ENCODE measurements around the gene GPA33.

Gene GPA33

GRCh38 chr1:167090314-167090942 lies at the start of gene GPA33:
GPA33 (minus strand) TSS chr1:167090377; CDS start chr1:167090287, 90 bp downstream.
- Mint-ChIP-seq H3K9me3 (no peaks in the 10 kb centered on the region), H3K4me3 (peak within 1 kb of the TSS; percentile 32 to 34), H3K4me1 (peaks cover 32% of the 10 kb centered on the region), H3K27me3 (no peaks in the 10 kb centered on the region), H3K27ac (peak within 1 kb of the TSS; percentile 98)
- ATAC-seq (peak; percentile 78), DNase-seq (peak in 1 of 2 donors; percentile 13)

- DNase-seq = no peak
- no peak overlapping the region for H3K27ac Mint-ChIP-seq
Measured at GRCh38 chr1:167138703-167139102, 48.5 kb upstream of the GPA33 start.

GRCh38 chr1:167137793-167138510 lies 47.8 kb upstream of the GPA33 start:
- Mint-ChIP-seq H3K27ac (no peak overlapping the region), H3K4me1 (no peaks in the 10 kb centered on the region), H3K4me3 (no peak overlapping the region), H3K9me3 (no peaks in the 10 kb centered on the region), H3K27me3 (peaks cover 8% of the 10 kb centered on the region)
- no peak for ATAC-seq
- no peak for DNase-seq

More at GRCh38 chr1:167138703-167139102, 48.5 kb upstream of the GPA33 start:
- peaks cover 0 to 2% of the 10 kb centered on the region in 2 donors for H3K9me3 Mint-ChIP-seq
- no peaks in the 10 kb centered on the region for H3K4me1 Mint-ChIP-seq
- no peak overlapping the region for H3K4me3 Mint-ChIP-seq
- no peak for ATAC-seq
- H3K27me3 Mint-ChIP-seq = peaks cover 8% of the 10 kb centered on the region

GRCh38 chr1:167137332-167137781 lies 47.2 kb upstream of the GPA33 start:
- no peak for DNase-seq
- no peak for ATAC-seq
- Mint-ChIP-seq H3K9me3 (no peaks in the 10 kb centered on the region), H3K27ac (no peak overlapping the region), H3K27me3 (peaks cover 8% of the 10 kb centered on the region), H3K4me1 (no peaks in the 10 kb centered on the region), H3K4me3 (no peak overlapping the region)

GRCh38 chr1:167136806-167137205 lies 46.6 kb upstream of the GPA33 start:
- H3K4me1 Mint-ChIP-seq = no peaks in the 10 kb centered on the region
- H3K27me3 Mint-ChIP-seq = peaks cover 8% of the 10 kb centered on the region
- no peak overlapping the region for H3K4me3 Mint-ChIP-seq
- no peak overlapping the region for H3K27ac Mint-ChIP-seq
- no peaks in the 10 kb centered on the region for H3K9me3 Mint-ChIP-seq
- ATAC-seq (no peak), DNase-seq (no peak)

GRCh38 chr1:167136191-167136614 lies 46.0 kb upstream of the GPA33 start:
- DNase-seq (no peak), ATAC-seq (no peak)
- Mint-ChIP-seq H3K9me3 (no peaks in the 10 kb centered on the region), H3K27ac (no peak overlapping the region), H3K4me3 (no peak overlapping the region), H3K4me1 (no peaks in the 10 kb centered on the region), H3K27me3 (peaks cover 8% of the 10 kb centered on the region)

- no peak overlapping the region for H3K4me3 Mint-ChIP-seq
- H3K4me1 Mint-ChIP-seq = no peaks in the 10 kb centered on the region
- peaks cover 8% of the 10 kb centered on the region for H3K27me3 Mint-ChIP-seq
- peak overlapping the region in 1 of 2 donors; percentile 5 for H3K27ac Mint-ChIP-seq
- H3K9me3 Mint-ChIP-seq = no peaks in the 10 kb centered on the region
- no peak for ATAC-seq
- DNase-seq = no peak
Measured at GRCh38 chr1:167135281-167135840, 45.2 kb upstream of the GPA33 start.

GRCh38 chr1:167132301-167133010 lies 42.3 kb upstream of the GPA33 start:
- no peaks in the 10 kb centered on the region for H3K9me3 Mint-ChIP-seq
- H3K4me1 Mint-ChIP-seq = no peaks in the 10 kb centered on the region
- peaks cover 16% of the 10 kb centered on the region for H3K27me3 Mint-ChIP-seq
- no peak overlapping the region for H3K27ac Mint-ChIP-seq
- H3K4me3 Mint-ChIP-seq = no peak overlapping the region
- ATAC-seq = no peak
- DNase-seq = no peak

GRCh38 chr1:167130829-167131510 lies 40.8 kb upstream of the GPA33 start:
- no peak overlapping the region for H3K4me3 Mint-ChIP-seq
- ATAC-seq (no peak), DNase-seq (no peak)
- no peaks in the 10 kb centered on the region for H3K4me1 Mint-ChIP-seq
- H3K27me3 Mint-ChIP-seq = peaks cover 26% of the 10 kb centered on the region
- no peaks in the 10 kb centered on the region for H3K9me3 Mint-ChIP-seq
- no peak overlapping the region for H3K27ac Mint-ChIP-seq

GRCh38 chr1:167128261-167129227 lies 38.4 kb upstream of the GPA33 start:
- Mint-ChIP-seq H3K4me3 (no peak overlapping the region), H3K9me3 (no peaks in the 10 kb centered on the region), H3K27me3 (peaks cover 33% of the 10 kb centered on the region), H3K4me1 (no peaks in the 10 kb centered on the region), H3K27ac (peak overlapping the region in 1 of 2 donors; percentile 0)
- no peak for ATAC-seq
- DNase-seq = no peak

GRCh38 chr1:167127661-167128060 lies 37.5 kb upstream of the GPA33 start:
- H3K27ac Mint-ChIP-seq = no peak overlapping the region
- DNase-seq (no peak), ATAC-seq (no peak)

GRCh38 chr1:167127236-167127635 lies 37.1 kb upstream of the GPA33 start:
- H3K4me3 Mint-ChIP-seq = no peak overlapping the region
- no peak overlapping the region for H3K27ac Mint-ChIP-seq
- no peak for DNase-seq
- no peaks in the 10 kb centered on the region for H3K9me3 Mint-ChIP-seq
- peaks cover 33% of the 10 kb centered on the region for H3K27me3 Mint-ChIP-seq
- no peak for ATAC-seq
- no peaks in the 10 kb centered on the region for H3K4me1 Mint-ChIP-seq

More at GRCh38 chr1:167127661-167128060, 37.5 kb upstream of the GPA33 start:
- no peaks in the 10 kb centered on the region for H3K9me3 Mint-ChIP-seq
- no peaks in the 10 kb centered on the region for H3K4me1 Mint-ChIP-seq
- H3K27me3 Mint-ChIP-seq = peaks cover 33% of the 10 kb centered on the region
- no peak overlapping the region for H3K4me3 Mint-ChIP-seq

GRCh38 chr1:167126811-167127210 lies 36.6 kb upstream of the GPA33 start:
- H3K27ac Mint-ChIP-seq = no peak overlapping the region
- DNase-seq (no peak), ATAC-seq (no peak)
- peaks cover under 1% of the 10 kb centered on the region for H3K4me1 Mint-ChIP-seq
- H3K4me3 Mint-ChIP-seq = no peak overlapping the region
- peaks cover 33% of the 10 kb centered on the region for H3K27me3 Mint-ChIP-seq
- H3K9me3 Mint-ChIP-seq = no peaks in the 10 kb centered on the region

- Mint-ChIP-seq H3K9me3 (no peaks in the 10 kb centered on the region), H3K4me1 (peaks cover 5% of the 10 kb centered on the region), H3K27ac (peak overlapping the region in 1 of 2 donors; percentile 63), H3K4me3 (no peak overlapping the region), H3K27me3 (peaks cover 33% of the 10 kb centered on the region)
- no peak for ATAC-seq
- no peak for DNase-seq
Measured at GRCh38 chr1:167126317-167126716, 36.1 kb upstream of the GPA33 start.
